GM23338 (cell line): ENCODE results near the gene VPS41. TPM values are rescaled to one million over a fixed set of nuclear protein-coding genes. Genes with fewer than 3 reads are reported as not detected.

Source experiments
- ATAC-seq: fragments of 200-7000 bp; cut with Tn5 transposase; 3 replicates; pipeline ENCODE4 v1.9.1; 2020
- DNase-seq: peaks from one replicate; pipeline ENCODE4 v3.0.0-alpha.2; 2015; ENCODE audit warnings: low spot score
- H2AFZ ChIP-seq: fragments of 200-600 bp; sonication (generic); 2 replicates; pipeline ENCODE4 v1.8.0; 2016; ENCODE audit warnings: antibody characterized with exemption, mild to moderate bottlenecking, moderate library complexity
- H3F3A ChIP-seq: fragments of 200-600 bp; sonication (generic); replicated peaks from 2 replicates; pipeline ENCODE4 v1.8.0; 2017; ENCODE audit warnings: antibody characterized with exemption, mixed run types, low read depth
- H3K27ac ChIP-seq: fragments of 200-600 bp; sonication (generic); 2 replicates; pipeline ENCODE4 v1.6.1; 2016; ENCODE audit warnings: low read depth
- H3K27me3 ChIP-seq: fragments of 200-600 bp; sonication (generic); 2 replicates; pipeline ENCODE4 v1.8.0; 2016; ENCODE audit warnings: mild to moderate bottlenecking, mixed run types, moderate library complexity; ENCODE audit not compliant: insufficient read depth
- H3K36me3 ChIP-seq: fragments of 200-600 bp; sonication (generic); 2 replicates; pipeline ENCODE4 v1.8.0; 2016; ENCODE audit warnings: mild to moderate bottlenecking; ENCODE audit not compliant: insufficient read depth
- H3K4me1 ChIP-seq: fragments of 200-600 bp; sonication (generic); 2 replicates; pipeline ENCODE4 v1.8.0; 2016; ENCODE audit warnings: mild to moderate bottlenecking, moderate library complexity; ENCODE audit not compliant: insufficient read depth
- H3K4me2 ChIP-seq: fragments of 200-600 bp; sonication (generic); 2 replicates; pipeline ENCODE4 v1.7.1; 2017; ENCODE audit warnings: mixed run types
- H3K4me3 ChIP-seq: fragments of 200-600 bp; sonication (generic); 2 replicates; pipeline ENCODE4 v1.6.1; 2016; ENCODE audit warnings: mixed run types
- H3K79me2 ChIP-seq: fragments of 200-600 bp; sonication (generic); replicated peaks from 2 replicates; pipeline ENCODE4 v1.8.0; 2017; ENCODE audit warnings: mild to moderate bottlenecking; ENCODE audit not compliant: insufficient read depth
- H3K9me2 ChIP-seq: fragments of 200-600 bp; sonication (generic); 2 replicates; pipeline ENCODE4 v1.8.0; 2017; ENCODE audit not compliant: insufficient read depth
- H4K20me1 ChIP-seq: fragments of 200-600 bp; sonication (generic); replicated peaks from 2 replicates; pipeline ENCODE4 v1.8.0; 2017; ENCODE audit warnings: mild to moderate bottlenecking; ENCODE audit not compliant: insufficient read depth
- H3K27ac Mint-ChIP-seq: 2 replicates; pipeline ENCODE4 v1.8.0; 2020; ENCODE audit warnings: inconsistent platforms, mild to moderate bottlenecking, moderate library complexity, mixed read lengths
- H3K27me3 Mint-ChIP-seq: 3 replicates; pipeline ENCODE4 v1.8.0; 2022; ENCODE audit warnings: low read depth, mild to moderate bottlenecking, moderate library complexity, mixed read lengths, inconsistent platforms; ENCODE audit not compliant: insufficient read depth, poor library complexity
- H3K36me3 Mint-ChIP-seq: 3 replicates; pipeline ENCODE4 v1.8.0; 2021; ENCODE audit warnings: low read depth, mild to moderate bottlenecking, inconsistent platforms, moderate library complexity, mixed read lengths
- H3K4me1 Mint-ChIP-seq: 3 replicates; pipeline ENCODE4 v1.8.0; 2020; ENCODE audit warnings: mild to moderate bottlenecking, inconsistent platforms, mixed read lengths
- H3K4me3 Mint-ChIP-seq: 3 replicates; pipeline ENCODE4 v1.8.0; 2021; ENCODE audit warnings: moderate library complexity, mild to moderate bottlenecking, inconsistent platforms, mixed read lengths
- H3K9me3 Mint-ChIP-seq: 3 replicates; pipeline ENCODE4 v1.8.0; 2020; ENCODE audit warnings: moderate library complexity, mild to moderate bottlenecking, inconsistent platforms, mixed read lengths
- CREB1 ChIP-seq: fragments of 250-450 bp; sonication (Bioruptor Pico); IDR thresholded peaks from 2 replicates; pipeline ENCODE4 v1.5.0; 2020; ENCODE audit warnings: low read depth, mild to moderate bottlenecking, moderate library complexity
- ETS1 ChIP-seq: IDR thresholded peaks from 2 replicates; pipeline ENCODE4 v1.6.1; 2016; ENCODE audit warnings: antibody characterized with exemption
- EZH2 ChIP-seq: fragments of 200-600 bp; sonication (generic); IDR thresholded peaks from one replicate; pipeline ENCODE4 v1.8.0; 2017; ENCODE audit warnings: antibody characterized with exemption, mild to moderate bottlenecking, low read depth; ENCODE audit not compliant: unreplicated experiment
- EZH2phosphoT487 ChIP-seq: fragments of 200-600 bp; sonication (generic); IDR thresholded peaks from one replicate; pipeline ENCODE4 v1.8.1; 2018; ENCODE audit warnings: antibody characterized with exemption; ENCODE audit not compliant: unreplicated experiment
- JUNB ChIP-seq: IDR thresholded peaks from one replicate; pipeline ENCODE4 v1.6.1; 2016; ENCODE audit warnings: antibody characterized with exemption; ENCODE audit not compliant: unreplicated experiment
- POLR2AphosphoS5 ChIP-seq: IDR thresholded peaks from 2 replicates; pipeline ENCODE4 v1.6.1; 2016; ENCODE audit warnings: antibody characterized with exemption, low read depth
- REST ChIP-seq: IDR thresholded peaks from one replicate; pipeline ENCODE4 v1.6.1; 2018; ENCODE audit warnings: antibody characterized with exemption; ENCODE audit not compliant: unreplicated experiment
- ZNF114 ChIP-seq: fragments of 250-450 bp; sonication (Bioruptor Pico); IDR thresholded peaks from 2 replicates; pipeline ENCODE4 v1.5.0; 2020; ENCODE audit warnings: mild to moderate bottlenecking, moderate library complexity
- polyA plus RNA-seq: library from polyadenylated mRNA; unstranded; fragments of >200 nt; fragmentation: Nextera tagmentation; extraction: Ambion mirVana; gene quantifications from 2 replicates; pipeline ENCODE4 v1.2.1, GENCODE V29; 2016
- total RNA-seq: library from RNA; depleted of rRNA; stranded (reverse); fragments of >200 nt; shearing (Covaris generic); gene quantifications from 2 replicates; pipeline ENCODE4 v1.2.3, GENCODE V29; 2014

VPS41 gene
- total and polyA plus RNA-seq, 2 experiments from 2014 or later: 20.2 to 41.2 TPM

GRCh38 chr7:38833329-38833728 is 75.7 kb downstream of the VPS41 start:
- no peaks in the 10 kb centered on the region for H3K36me3 ChIP-seq
- 0 out of 2 replicates have a peak, but pooled peaks cover 3% of the 10 kb centered on the region for H3K4me1 ChIP-seq
- H3K4me1 Mint-ChIP-seq: peaks cover 8% of the 10 kb centered on the region; the same call in 2 of the 3 replicates
- DNase-seq (no peak), ATAC-seq (no peak)
- H3K9me3 Mint-ChIP-seq: peaks cover 3% of the 10 kb centered on the region; the same call in 2 of the 3 replicates
- H3K27me3 Mint-ChIP-seq: no peaks in the 10 kb centered on the region
- H3K27ac Mint-ChIP-seq: no peak overlapping the region
- H3F3A ChIP-seq: no peaks in the 10 kb centered on the region
- peaks cover 6% of the 10 kb centered on the region; the same call in 1 of the 3 replicates for H3K36me3 Mint-ChIP-seq
- no peak overlapping the region for H3K4me3 ChIP-seq
- no peaks in the 10 kb centered on the region; the same call in 1 of the 2 replicates for H4K20me1 ChIP-seq
- H2AFZ ChIP-seq: no peak overlapping the region
- H3K4me3 Mint-ChIP-seq: no peak overlapping the region
- H3K27me3 ChIP-seq: no peaks in the 10 kb centered on the region
- H3K27ac ChIP-seq: no peak overlapping the region
- H3K4me2 ChIP-seq: no peak overlapping the region
- TF ChIP-seq CREB1: no peak
- no peak for TF ChIP-seq REST
- no peak for TF ChIP-seq ZNF114
- no peak for TF ChIP-seq POLR2AphosphoS5
- TF ChIP-seq EZH2phosphoT487: no peak
- no peak for TF ChIP-seq EZH2
- TF ChIP-seq ETS1: no peak
- no peaks in the 10 kb centered on the region for H3K9me2 ChIP-seq
- 0 out of 2 replicates have a peak, but pooled peaks cover 2% of the 10 kb centered on the region for H3K79me2 ChIP-seq

GRCh38 chr7:38831259-38831996 is 77.6 kb downstream of the VPS41 start:
- Mint-ChIP-seq H3K27ac (0 out of 2 replicates have a peak overlapping the region, but pooled peaks have one; percentile 43), H3K36me3 (no peaks in the 10 kb centered on the region), H3K4me1 (peaks cover 8% of the 10 kb centered on the region; the same call in 2 of the 3 replicates), H3K9me3 (no peaks in the 10 kb centered on the region), H3K27me3 (no peaks in the 10 kb centered on the region), H3K4me3 (no peak overlapping the region)
- Histone ChIP-seq H3K4me3 (no peak overlapping the region), H3K9me2 (no peaks in the 10 kb centered on the region), H3K4me1 (no peaks in the 10 kb centered on the region), H3K27ac (no peak overlapping the region; the same call in 1 of the 2 replicates), H3F3A (no peaks in the 10 kb centered on the region), H3K4me2 (no peak overlapping the region), H3K36me3 (no peaks in the 10 kb centered on the region), H3K79me2 (no peaks in the 10 kb centered on the region), H4K20me1 (no peaks in the 10 kb centered on the region; the same call in 1 of the 2 replicates), H3K27me3 (no peaks in the 10 kb centered on the region), H2AFZ (no peak overlapping the region)
- DNase-seq: peak; percentile 11
- ATAC-seq: peak; percentile 51
- TF ChIP-seq POLR2AphosphoS5 (no peak), JUNB (no peak), EZH2phosphoT487 (no peak), ETS1 (no peak)
